HCT116 (cell line): ENCODE measurements around the gene MAPK8IP3.

Experiments used
- CEBPB ChIP-seq: IDR thresholded peaks from 2 replicates; pipeline ENCODE4 v1.6.1; 2012; ENCODE audit warnings: low read depth
- EGR1 ChIP-seq: IDR thresholded peaks from 2 replicates; pipeline ENCODE4 v1.6.1; 2012; ENCODE audit warnings: low read depth
- EZH2 ChIP-seq: fragments of 200-600 bp; sonication (generic); IDR thresholded peaks from 2 replicates; pipeline ENCODE4 v1.6.1; 2017; ENCODE audit warnings: antibody characterized with exemption, mixed run types
- JUND ChIP-seq: IDR thresholded peaks from 2 replicates; pipeline ENCODE4 v1.6.1; 2012
- POLR2A ChIP-seq: IDR thresholded peaks from 2 replicates; pipeline ENCODE4 v1.7.0; 2011; ENCODE audit warnings: borderline replicate concordance; ENCODE audit not compliant: insufficient read depth, insufficient read length; ENCODE audit errors: extremely low read depth
- POLR2AphosphoS5 ChIP-seq: IDR thresholded peaks from 2 replicates; pipeline ENCODE4 v1.6.1; 2011; ENCODE audit warnings: mild to moderate bottlenecking, low read depth, low read length, moderate library complexity
- RAD21 ChIP-seq: IDR thresholded peaks from 2 replicates; pipeline ENCODE4 v1.6.1; 2012; ENCODE audit warnings: low read depth, mild to moderate bottlenecking
- YY1 ChIP-seq: IDR thresholded peaks from 2 replicates; pipeline ENCODE4 v1.6.1; 2011; ENCODE audit warnings: low read length, low read depth, moderate library complexity, mild to moderate bottlenecking; ENCODE audit not compliant: insufficient replicate concordance; ENCODE audit errors: extremely low read depth
- ZFX ChIP-seq: fragments of 450-650 bp; IDR thresholded peaks from 2 replicates; pipeline ENCODE4 v1.6.1; 2017
- TF ChIP-seq, protein P1 (sequence below), 3 experiments: fragments of 200-600 bp in 1 of 3; sonication (generic) in 1 of 3; IDR thresholded peaks in 2 of 3; conservative IDR thresholded peaks in 1 of 3; 2 replicates each; pipeline ENCODE4 v1.5.1; 2012 to 2017; ENCODE audit warnings: low read depth in 2 of 3, low read length in 2 of 3, antibody characterized with exemption in 1 of 3, borderline replicate concordance in 1 of 3, control low read depth in 1 of 3, mild to moderate bottlenecking in 1 of 3, mixed read lengths in 1 of 3, mixed run types in 1 of 3, moderate library complexity in 1 of 3; ENCODE audit not compliant: insufficient read depth in 1 of 3

DNA sequence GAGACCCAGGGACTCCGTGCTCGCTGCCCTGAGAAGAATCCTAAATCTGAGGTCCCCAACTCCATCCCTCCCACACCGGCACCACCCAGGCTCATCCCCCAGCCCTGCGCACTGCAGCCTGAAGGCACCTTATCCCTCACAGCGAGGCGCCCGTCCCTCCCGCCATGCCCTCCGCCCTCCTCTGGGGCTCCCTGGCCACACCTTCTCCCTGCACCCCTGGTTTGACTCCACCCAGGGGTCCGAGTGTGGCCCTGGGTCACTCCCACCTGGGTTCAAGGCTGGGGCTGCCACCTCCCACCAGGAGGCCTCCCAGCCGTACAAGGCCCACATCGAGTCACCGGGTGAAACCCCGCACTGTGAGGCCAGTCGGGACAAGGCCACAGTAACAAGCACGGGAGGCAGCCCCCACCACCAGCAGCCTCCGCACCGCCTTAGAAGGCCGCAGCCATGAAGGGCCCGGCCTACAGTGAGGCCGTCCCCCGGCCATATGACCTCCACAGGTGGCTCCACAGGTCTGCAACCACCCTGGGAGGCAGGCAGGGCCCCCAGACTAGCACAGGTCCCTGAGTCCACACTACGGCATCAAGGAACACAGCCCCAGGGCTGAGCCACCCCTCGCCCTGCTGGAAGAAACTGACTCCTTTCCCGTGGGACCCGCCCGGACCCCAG lies 112.3 kb downstream of the MAPK8IP3 start:
- TF ChIP-seq, protein P1, sequence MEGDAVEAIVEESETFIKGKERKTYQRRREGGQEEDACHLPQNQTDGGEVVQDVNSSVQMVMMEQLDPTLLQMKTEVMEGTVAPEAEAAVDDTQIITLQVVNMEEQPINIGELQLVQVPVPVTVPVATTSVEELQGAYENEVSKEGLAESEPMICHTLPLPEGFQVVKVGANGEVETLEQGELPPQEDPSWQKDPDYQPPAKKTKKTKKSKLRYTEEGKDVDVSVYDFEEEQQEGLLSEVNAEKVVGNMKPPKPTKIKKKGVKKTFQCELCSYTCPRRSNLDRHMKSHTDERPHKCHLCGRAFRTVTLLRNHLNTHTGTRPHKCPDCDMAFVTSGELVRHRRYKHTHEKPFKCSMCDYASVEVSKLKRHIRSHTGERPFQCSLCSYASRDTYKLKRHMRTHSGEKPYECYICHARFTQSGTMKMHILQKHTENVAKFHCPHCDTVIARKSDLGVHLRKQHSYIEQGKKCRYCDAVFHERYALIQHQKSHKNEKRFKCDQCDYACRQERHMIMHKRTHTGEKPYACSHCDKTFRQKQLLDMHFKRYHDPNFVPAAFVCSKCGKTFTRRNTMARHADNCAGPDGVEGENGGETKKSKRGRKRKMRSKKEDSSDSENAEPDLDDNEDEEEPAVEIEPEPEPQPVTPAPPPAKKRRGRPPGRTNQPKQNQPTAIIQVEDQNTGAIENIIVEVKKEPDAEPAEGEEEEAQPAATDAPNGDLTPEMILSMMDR (IDR thresholded peaks at IDR 0.05 in 2 of 3, conservative IDR thresholded peaks at IDR 0.05 in 1 of 3; ENCODE audit: borderline replicate concordance in 1 of 3, insufficient read depth in 1 of 3, low read depth in 2 of 3, low read length in 2 of 3), result no peak
- TF ChIP-seq JUND, result no peak
- no peak for TF ChIP-seq POLR2AphosphoS5
- TF ChIP-seq YY1, result no peak
- TF ChIP-seq EZH2, result no peak
- no peak for TF ChIP-seq POLR2A
- TF ChIP-seq EGR1, result no peak
- TF ChIP-seq ZFX, result no peak
- TF ChIP-seq RAD21, result no peak
- no peak for TF ChIP-seq CEBPB
